ENCODE results near the gene PRKD3.

PRKD3 gene

DNA sequence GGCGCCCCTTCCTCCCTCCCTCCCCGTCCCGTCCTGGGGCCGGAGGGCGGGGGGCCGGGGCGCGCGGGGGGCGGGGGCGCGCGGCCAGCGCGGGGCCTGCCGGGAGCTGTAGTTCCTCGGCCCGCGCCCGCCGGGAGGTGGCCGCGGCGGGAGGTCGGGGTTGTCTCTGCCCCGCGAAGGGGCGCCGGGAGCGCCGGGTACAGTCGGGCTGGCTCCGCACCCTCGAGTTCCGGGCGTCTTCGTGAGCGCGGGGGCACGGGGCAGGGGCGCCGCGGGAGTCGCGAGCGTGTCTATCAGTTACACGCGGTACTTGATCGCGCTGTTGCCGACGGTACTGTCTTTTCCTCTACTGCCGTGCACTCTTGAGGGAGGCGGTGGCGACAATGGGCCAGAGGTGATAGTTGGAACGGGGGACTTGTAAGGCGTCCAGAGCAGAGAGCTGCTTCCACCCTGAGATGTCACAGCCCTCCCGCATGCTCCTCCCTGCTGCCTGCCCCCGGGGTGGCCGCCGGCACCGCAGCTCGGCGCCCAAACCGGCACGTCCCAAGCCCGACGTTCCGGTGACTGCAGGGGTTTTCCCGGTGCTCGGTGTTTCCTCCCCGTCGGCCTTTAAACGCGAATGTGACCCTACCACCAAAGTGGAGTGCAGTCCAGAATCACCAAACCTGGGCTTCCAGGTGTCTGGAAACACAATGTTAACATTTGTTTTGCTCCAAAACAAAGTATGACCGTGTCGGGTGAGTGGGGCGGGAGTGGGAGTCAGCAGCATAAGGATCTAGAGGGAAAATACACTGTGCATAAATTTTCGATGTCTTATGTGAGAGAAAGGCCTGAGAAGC is at the start of gene PRKD3:
Gene PRKD3, minus strand, starts transcription at position 48 of the 839 bp plus-strand sequence. CDS start 8,309 bp downstream, outside the sequence.
- no peak for DNase-seq

DNA sequence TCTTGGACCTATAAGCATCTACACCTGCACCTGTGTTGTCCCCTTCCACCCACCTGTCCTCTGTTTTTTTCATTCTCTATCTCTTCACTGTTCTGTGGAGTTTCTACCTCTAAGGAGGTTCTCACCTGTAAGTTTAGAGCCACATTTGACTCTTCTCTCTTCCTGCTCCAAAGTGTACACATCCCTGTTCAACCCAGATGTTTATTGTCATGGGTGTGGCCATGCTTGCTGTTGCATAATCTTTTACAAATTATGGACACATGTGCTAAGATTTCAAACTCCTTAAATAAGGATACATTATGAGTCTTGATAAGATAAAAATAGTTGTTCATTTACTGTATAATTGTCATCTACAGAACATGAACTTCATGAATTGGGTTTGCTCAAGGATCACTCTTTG is 47.4 kb upstream of the PRKD3 start:
- no peak for DNase-seq

DNA sequence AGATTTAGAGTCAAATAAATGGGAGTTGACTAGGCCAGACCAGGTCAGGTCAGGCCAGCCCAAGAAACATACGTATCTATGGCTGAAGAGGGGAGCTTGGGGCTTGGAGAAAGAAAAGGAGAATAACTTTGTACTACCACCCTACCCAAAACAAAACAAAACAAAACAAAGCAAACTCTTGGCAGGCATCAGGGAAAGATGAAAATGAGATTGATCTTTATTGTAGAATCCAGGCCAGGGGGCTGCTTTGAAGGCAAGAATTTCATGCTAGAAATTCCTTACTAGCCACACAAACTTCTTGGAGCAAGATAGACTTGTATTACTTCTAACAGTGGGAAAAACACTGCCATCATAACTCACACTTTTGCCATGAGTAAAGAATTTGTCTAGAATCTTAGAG is 46.0 kb upstream of the PRKD3 start:
- DNase-seq = no peak

DNA sequence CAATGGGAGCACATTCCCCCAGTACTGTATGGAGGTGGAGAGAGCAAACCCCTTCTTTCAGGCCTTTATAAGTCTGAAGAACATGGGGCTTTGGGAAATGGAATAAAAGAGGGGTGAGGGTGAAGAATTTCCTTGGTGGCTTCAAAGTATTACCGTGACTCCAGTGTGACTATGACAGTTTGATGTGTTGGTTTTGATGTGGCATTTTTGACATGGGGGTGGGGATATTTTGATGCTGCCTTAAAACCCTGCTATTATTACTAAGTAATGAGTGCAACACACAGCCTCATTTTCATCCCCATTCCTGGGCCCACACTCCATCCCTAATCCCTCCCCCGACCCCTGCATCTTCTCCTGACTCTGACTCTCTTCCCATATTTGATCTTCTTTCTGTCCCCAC is 43.4 kb upstream of the PRKD3 start:
- no peak for DNase-seq

DNA sequence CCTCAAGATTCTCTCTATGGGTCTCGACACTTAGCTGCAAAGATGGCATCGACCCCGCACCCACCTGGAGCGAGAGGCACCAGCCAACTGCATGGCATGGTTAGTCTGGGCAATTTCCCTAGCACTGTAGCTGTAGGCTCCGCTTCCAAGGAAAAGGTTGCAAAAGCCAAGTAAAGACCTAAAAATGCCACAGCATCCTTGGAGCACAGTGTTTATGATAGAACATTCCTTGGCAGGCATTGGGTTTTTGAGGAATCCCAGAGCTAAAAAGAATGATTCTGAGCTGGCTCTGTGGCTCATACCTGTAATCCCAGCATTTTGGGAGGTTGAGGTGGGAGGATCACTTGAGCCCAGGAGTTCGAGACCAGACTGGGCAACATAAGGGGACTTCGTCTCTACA is 42.7 kb upstream of the PRKD3 start:
- no peak for DNase-seq

DNA sequence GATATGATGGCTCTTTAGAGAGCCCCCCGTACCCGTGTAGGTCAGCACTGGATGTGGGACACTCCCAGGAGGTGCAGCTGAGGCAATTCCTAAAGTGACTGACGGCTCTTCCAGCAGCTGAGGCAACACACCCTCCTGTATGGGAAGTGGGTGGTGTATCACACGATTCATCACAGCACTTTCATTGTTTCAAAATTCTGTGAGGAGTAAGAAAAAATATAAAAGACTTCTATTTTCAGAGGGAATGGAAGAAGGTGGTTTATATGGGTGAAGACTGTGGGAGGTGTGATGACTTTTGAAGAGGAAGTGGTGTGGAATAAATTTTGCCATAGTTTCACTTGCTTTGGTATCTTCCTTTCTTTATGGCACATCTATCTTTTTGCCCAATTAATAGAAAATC is 42.1 kb upstream of the PRKD3 start:
- DNase-seq = no peak

DNA sequence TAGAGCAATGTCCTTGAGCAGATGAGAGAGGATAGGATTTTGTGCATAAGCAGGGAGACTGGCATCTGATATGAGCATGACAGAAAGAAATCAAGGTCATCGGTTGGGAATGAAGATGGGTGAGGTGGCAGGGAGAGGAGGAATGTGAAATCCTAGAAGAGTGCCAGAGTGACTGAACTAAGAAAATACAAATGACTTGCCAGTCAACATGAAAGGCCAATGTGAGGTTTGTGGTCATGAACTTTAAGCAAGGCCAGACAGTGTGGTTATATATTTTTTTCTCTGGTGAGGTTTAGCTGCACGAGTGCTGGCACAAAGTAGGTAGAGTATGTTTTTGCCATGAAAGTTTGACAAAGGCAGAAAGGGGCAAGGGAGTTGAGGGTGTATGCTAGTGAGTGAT is 41.0 kb upstream of the PRKD3 start:
- DNase-seq = no peak

DNA sequence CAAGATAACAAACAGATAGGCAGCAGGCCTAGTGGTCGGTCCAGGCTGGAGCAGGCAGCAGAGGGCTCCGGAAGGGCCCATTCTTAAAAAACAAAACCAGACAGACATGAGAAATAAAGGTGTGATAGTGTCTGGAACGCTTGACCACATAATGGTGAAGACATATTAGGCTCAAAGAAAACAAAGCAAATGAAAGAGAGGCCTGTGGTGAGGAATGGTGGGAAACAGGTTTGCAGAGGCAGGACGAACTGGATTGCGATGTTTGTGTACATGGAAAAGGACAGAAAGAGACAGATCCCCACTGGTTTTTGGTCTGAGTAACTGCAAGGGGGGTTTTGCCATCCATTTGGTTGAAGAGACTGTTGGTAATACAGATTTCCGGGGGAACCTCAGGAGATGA is 39.7 kb upstream of the PRKD3 start:
- DNase-seq = no peak

DNA sequence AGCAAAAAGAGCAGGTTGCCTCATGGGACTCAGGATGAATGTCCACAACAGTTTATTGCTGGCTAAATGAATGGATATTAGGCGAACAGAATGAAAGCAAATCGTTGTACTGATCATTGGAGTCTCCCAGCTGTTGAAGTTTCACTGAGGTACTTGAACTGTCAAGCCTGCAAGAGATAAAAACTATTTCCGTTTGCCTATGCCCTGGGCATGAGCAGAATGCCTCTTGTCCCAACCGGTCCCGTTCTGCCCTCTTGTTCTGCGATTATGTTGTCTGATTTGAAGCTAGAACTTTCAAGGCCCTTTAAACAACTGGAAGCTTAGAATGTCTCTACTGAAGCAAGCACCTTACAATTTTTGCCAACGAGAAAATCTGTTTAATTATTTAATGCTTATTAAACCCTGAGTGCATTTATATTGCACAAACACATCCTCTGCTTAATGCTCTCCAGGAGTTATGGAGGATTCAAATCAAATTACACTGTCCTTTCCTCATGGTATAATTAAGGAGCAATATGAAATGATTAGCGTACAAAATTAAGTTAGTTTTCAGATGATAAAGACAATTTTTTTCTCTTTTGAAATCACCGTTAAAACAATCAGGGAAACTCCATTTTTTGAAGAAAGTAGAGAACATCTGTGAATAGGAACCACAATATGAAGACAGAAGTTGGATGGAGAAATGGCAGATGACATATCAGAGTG is 37.5 kb upstream of the PRKD3 start:
- DNase-seq = no peak

DNA sequence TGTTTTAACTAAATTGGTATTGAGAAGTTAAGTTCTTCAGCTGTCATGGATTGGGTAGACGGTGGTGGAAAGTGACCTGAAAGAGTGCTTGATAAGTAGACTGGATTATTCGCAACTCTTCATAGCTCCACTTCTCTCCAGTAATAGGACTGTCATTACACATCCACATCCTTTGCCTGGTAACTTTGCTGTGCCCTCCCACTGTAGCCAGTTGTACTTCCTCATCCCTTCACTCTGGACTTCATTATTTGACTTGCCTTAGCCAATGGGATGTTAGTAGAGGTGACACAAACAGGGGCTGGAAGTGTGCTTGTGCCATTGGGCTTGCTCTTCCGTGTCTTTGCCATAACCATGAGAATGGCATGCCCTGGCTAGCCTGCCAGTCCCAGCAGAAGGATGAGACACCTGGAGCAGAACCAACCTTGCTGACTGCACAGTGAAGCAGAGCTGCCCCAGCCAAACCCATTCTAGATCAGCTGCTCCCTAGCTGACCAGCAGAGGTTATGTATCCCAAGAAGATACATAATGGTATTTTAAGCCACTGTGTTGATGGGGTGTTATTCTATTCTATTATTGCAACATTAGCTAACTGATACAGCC is 36.7 kb upstream of the PRKD3 start:
- no peak for DNase-seq

DNA sequence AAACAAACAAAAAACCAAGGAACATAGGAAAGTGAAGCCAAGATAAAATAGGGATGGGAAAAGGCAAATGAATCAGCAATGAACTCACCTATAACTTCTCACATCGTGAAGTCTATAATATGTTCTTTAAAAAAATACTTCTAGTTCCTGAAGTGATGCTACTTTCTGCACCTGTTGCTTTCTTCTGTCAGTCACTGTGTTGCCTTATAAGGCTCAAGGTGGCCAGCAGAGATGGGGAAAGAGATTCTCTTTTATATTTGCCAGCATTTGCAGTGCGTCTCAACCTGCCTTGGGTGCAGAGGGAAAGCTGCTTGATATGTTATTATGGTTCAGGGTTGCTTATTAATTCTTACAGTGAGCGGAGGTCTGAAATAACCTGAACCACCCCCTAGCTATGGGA is 33.8 kb upstream of the PRKD3 start:
- DNase-seq = no peak

DNA sequence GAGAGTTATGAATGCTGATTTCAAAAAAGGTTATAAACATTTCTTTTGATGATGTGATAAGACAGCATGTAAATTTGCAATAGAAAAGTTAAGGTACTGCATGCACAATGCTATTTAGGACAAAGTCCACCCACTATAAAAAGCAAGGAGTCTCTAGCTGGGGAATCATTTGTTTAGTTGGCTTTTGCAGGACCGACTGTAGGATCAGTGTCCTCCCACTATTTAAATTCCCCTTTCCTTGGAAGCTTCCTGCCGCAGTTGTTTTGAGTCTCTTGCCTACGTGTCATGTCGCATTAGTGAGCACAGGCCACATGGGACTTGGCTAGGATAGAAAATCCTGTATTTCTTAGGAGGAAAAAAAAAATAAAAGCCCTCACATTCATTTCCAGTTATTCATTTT is 32.9 kb upstream of the PRKD3 start:
- DNase-seq = peak; percentile 50

DNA sequence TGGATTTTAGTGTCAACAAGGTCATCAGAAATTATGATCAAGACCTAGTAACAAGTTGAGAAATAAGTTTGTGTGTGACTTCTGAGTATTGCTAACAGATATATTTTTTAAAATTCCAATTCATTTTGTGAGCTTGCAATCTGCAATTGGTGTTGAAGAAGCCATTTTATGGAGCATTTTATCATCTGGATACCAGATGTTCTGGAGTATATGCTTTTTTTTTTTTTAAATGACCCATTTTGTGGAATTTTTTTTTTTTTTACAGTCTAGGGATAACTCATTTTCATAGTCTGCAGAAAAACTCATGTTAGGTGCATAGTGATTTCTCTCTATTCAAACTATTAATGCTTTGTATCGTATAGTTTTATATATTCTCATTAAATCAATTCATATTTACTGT is 32.4 kb upstream of the PRKD3 start:
- DNase-seq = no peak

DNA sequence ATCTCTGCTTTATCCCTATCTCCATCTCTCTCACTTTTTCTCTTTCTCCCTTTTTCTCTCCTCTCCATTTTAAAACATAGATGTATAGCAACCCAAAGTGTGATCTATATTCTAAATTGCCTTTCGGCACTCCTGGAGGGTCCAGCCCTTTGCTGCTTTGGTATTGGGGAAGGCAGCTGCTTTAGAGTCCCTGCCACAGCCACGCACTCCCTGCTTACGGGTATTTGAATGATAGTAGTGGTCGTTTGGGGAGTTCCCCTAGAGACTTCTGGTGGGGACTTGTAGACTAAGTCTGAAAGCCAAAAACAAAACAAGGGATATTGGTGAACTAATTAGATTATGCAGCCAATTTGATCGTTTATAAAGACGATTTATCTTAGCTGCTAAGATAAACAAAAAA is 31.7 kb upstream of the PRKD3 start:
- DNase-seq = no peak

DNA sequence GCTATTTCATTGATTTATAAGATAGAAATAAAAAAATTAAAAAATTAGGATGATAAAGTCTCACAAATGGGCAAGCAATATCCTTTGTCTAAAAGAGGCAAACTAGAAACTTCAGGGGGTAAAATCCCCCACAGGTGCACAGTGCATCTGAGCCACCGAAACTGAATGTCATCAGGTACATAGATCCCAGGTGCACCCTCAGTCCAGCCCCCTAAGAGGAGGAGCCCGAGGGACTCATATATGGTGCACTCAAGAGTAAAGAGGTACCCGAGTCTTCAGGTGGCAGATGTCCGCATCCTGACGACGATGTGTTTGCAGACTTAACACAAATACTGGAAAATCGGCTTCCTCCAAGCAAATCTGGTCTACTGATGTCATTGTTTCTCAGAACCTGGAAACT is 31.1 kb upstream of the PRKD3 start:
- no peak for DNase-seq

DNA sequence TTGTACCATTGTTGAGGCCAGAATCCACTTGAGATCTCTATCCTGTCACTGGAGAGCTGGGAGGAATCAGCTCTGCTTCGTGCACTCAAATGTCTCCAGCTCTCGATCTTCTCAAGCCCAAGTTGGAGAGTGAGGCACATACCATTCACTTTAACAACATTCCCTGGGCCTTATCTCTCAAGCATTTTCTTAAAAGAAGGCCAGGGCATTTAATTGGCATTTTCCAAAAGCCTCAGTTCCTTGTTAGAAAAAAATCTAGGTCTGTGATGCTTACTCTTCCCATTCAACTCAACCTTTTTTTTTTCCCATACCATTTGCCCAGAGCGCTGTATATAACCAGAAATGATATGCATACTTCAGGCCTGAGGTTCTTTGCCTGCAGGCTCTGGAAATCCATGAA is 29.9 kb upstream of the PRKD3 start:
- DNase-seq = no peak

DNA sequence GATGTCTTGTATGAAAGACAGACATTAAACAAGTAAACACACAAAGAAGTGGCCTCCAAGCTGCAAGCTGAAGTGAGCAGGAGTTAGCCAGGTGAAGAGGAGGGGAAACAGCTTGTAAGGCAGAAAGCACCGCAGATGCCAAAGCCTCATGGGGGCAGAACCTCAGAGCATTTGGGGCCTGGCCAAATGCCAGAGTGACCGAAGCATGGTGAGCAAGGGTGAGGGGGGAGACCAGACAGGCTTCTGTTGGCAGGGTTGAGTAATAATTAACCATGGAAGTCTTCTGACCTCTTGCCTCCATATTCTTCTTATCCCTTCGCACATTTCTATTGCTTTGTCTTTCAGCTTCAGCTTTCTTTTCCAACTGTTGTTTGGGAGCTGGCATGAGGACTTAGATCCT is 25.4 kb upstream of the PRKD3 start:
- no peak for DNase-seq

DNA sequence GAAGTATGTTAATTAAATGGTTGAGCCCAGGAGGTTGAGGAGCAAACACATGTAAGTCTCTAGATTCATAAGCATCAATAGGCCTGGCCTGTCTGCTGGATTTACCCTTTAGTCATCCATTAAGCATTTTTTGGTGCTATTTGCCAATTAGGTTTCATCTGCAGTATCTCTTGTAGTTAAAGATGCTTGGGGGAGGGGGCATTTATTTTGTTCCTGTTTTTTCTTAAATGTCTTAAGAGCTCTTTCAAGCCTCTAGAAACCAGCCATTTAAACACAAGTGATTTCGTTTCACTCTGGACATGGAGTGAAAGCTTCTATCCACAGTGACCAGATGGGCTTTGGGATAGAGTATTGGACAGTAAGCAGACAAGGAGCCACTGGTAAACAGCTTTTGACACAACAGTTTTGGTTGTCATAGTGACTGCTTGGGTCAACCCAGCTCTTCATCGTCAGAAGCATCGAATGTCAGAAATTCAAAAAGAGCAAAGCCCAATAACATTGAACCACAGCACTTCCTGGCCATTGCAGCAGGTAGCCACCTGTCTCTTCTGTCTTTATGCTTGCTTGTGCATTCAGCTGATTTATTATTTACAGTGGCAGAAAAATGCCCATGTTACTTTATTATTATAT is 24.7 kb upstream of the PRKD3 start:
- peak; percentile 31 for DNase-seq

DNA sequence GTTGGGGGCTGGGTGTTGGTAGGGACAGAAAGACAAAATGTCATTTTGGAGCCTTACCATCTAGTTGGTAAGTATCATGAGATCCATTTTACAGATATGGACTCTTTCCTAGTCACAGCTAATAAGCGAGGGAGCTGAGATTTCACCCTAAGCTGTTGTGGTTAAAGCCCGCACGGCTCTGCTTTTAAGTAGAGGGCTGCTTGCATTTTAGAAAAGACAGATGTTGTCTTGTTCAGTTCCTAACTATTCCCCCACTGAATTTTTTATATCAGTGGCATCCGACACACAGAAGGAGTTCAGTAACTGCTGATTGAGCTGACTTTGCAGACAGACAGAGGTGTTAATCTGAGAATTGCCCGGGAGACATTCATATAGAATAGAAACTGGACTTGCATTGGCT is 23.5 kb upstream of the PRKD3 start:
- DNase-seq = no peak

DNA sequence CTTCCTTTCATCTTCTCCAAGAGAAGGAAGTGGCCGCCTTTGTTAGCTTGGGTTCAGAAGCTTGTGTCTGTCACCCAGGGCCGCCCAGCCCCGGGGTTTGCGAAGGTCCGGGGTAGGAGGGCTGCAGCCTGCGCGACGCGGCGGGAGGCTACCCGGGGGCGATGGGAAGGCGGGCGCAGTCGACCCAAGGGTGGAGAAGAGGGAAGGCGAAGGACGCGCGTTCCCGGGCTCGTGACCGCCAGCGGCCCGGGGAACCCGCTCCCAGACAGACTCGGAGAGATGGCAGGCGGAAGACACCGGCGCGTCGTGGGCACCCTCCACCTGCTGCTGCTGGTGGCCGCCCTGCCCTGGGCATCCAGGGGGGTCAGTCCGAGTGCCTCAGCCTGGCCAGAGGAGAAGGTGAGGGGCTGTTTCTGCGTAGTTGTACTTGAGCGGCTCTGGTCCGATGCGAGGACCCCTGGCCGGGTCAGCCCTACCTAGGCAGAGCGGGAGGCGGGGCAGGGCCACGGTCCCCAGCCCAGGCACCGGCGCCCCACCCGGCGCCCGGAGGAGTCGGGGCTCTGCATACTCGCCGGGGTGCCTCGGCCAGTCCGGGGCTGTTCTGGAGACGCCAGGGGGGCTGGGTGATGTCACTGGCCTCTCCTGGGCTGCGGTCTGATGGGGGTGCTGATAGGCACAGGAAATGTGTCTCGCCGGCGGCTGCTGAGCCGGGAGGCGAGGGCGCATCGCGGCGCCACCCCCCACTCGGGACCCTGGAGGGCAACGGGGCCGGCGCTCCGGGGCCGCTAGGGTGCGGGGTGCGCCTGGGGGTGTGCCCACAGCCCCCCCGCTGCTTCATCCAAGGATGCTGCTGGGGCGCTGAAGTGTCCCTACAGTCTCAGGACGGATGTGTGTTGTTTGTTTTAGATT is 20.1 kb upstream of the PRKD3 start, which contains the start of gene QPCT:
Gene QPCT, plus strand, starts transcription at position 178 of the 909 bp plus-strand sequence. Its CDS starts 102 bp downstream, at position 280.
- peak; percentile 82 for DNase-seq

DNA sequence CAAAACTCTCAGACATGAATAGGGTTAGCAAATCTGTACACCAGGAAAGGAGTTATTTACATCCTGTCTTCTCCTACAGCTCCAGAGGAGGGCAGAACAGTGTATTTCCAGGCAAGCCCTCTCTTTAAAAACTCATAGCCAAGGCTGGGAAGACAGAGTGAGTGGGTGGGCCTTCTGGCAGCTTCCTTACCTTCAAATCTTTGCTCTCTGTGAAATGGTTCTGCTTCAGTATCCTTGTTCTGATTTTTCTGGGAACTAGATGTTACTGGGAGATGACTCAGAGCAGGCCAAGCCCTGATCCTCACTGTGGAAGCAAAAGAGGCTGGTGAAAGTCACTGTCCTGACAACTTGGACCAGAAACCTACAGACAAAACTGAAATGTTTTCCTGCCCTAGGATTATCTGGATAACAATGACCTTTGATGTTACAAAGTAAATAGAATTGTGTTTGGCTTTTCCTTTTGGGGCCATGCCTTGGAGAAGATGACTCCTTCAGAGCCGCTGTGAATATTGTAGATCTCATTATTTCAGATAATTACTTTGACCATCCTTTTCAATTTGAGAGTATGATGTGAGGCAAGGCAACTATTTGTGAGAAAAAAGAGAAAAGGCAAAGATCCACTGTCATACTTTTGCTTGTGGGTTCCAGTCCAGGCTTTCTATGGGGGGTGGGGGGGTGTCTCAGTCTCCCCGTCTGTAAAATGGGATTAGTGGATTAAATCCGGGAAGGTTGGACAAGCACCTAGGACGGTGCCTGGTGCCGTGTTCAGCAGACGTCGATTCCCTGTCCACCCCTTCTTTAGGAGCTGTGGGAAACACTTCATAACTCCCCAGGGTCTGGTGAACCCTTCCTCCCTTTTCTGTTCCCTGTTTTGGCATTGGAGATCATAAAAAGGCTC is 19.2 kb upstream of the PRKD3 start:
- DNase-seq = peak; percentile 70

Measured in fibroblast of skin of right biceps (primary cell).